ENCODE measurements around the gene MAMDC2.
A peak's percentile ranks its signal among the peaks of the same experiment; 100 is the strongest.

Gene MAMDC2

DNA sequence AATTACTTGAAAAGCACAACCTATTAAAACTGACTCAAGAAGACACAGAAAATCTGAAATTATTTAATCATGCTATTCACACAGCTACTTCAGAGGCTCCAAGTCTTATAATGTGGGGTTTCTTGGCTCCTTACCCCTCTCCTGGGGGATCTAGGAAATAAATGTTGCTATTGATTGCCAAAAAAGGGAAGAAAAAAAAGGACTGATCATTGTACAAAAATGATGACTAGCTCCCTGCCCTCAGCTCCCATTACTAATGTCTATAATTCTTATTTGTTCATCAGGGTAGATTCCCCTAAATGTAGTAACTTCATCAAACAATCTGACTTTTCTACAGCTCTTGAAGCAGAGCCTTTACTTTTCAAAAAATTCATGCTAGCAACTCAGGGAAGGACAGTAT lies 211.8 kb downstream of the MAMDC2 start:
- Histone ChIP-seq H3K4me3 (ENCODE audit: low read length) (no peak overlapping the region), H3K27me3 (ENCODE audit: control insufficient read depth, insufficient read depth, low read length) (no peaks in the 10 kb centered on the region), H3K9ac (ENCODE audit: low read length) (peak overlapping the region; percentile 63), H3K4me1 (ENCODE audit: control insufficient read depth, insufficient read depth, low read length) (peaks cover 31% of the 10 kb centered on the region), H3K9me3 (ENCODE audit: control insufficient read depth, low read length) (no peaks in the 10 kb centered on the region), H3K36me3 (ENCODE audit: control insufficient read depth, insufficient read depth, low read length) (no peaks in the 10 kb centered on the region)

DNA sequence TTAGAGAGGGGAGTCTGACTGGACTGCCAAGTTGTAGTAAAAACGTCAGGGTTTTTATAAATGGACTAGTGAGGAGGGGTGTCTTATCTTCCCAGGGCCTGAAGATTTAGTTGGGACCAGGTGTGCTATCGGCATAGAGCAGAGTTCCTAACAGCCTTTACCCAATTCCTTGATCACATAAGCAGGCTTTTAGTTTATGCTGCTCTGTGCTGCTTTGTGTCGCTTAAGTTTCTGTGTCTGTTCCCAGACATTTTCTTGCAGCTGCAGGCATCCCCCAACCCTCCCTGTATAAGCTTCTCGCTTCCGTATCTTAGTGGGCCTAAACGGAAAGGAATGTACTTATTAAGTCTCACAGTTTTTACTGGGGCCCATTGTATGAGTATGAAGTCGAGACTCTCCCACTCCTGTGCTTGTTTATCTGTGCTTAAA lies 212.5 kb downstream of the MAMDC2 start:
- Histone ChIP-seq H3K9me3 (ENCODE audit: control insufficient read depth, low read length) (no peaks in the 10 kb centered on the region), H3K4me1 (ENCODE audit: control insufficient read depth, insufficient read depth, low read length) (peaks cover 38% of the 10 kb centered on the region), H3K9ac (ENCODE audit: low read length) (peak overlapping the region; percentile 63), H3K27me3 (ENCODE audit: control insufficient read depth, insufficient read depth, low read length) (no peaks in the 10 kb centered on the region), H3K36me3 (ENCODE audit: control insufficient read depth, insufficient read depth, low read length) (no peaks in the 10 kb centered on the region), H3K4me3 (ENCODE audit: low read length) (peak overlapping the region; percentile 49)

DNA sequence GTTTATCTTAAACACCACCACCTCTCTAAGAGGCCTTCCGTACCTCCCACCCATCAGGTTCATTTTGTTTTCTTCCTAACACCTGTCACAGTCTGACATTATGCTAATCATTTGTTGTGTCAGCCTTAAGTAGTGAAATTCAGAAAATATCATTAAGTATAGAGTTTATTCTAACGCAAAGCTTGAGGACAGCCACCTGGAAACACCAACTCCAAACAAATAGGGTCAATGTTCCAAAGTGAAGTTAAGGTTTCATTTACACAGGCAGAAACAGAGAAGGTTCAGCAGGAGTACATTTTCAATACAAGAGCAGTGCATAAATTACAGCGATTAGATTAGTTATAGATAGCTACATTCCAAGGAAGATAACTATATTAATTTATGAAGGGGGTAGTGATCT lies 213.9 kb downstream of the MAMDC2 start:
- no peaks in the 10 kb centered on the region for H3K36me3 ChIP-seq (ENCODE audit: control insufficient read depth, insufficient read depth, low read length)
- no peaks in the 10 kb centered on the region for H3K27me3 ChIP-seq (ENCODE audit: control insufficient read depth, insufficient read depth, low read length)
- H3K4me3 ChIP-seq (ENCODE audit: low read length) = peak overlapping the region; percentile 10
- peak overlapping the region; percentile 84 for H3K9ac ChIP-seq (ENCODE audit: low read length)
- H3K4me1 ChIP-seq (ENCODE audit: control insufficient read depth, insufficient read depth, low read length) = peaks cover 44% of the 10 kb centered on the region
- H3K9me3 ChIP-seq (ENCODE audit: control insufficient read depth, low read length) = no peaks in the 10 kb centered on the region

GRCh38 chr9:70257991-70258691 lies 214.5 kb downstream of the MAMDC2 start:
- no peaks in the 10 kb centered on the region for H3K36me3 ChIP-seq (ENCODE audit: control insufficient read depth, insufficient read depth, low read length)
- peaks cover 50% of the 10 kb centered on the region for H3K4me1 ChIP-seq (ENCODE audit: control insufficient read depth, insufficient read depth, low read length)
- peak overlapping the region; percentile 10 for H3K4me3 ChIP-seq (ENCODE audit: low read length)
- H3K9me3 ChIP-seq (ENCODE audit: control insufficient read depth, low read length) = no peaks in the 10 kb centered on the region
- H3K27me3 ChIP-seq (ENCODE audit: control insufficient read depth, insufficient read depth, low read length) = no peaks in the 10 kb centered on the region
- H3K9ac ChIP-seq (ENCODE audit: low read length) = peak overlapping the region; percentile 84

DNA sequence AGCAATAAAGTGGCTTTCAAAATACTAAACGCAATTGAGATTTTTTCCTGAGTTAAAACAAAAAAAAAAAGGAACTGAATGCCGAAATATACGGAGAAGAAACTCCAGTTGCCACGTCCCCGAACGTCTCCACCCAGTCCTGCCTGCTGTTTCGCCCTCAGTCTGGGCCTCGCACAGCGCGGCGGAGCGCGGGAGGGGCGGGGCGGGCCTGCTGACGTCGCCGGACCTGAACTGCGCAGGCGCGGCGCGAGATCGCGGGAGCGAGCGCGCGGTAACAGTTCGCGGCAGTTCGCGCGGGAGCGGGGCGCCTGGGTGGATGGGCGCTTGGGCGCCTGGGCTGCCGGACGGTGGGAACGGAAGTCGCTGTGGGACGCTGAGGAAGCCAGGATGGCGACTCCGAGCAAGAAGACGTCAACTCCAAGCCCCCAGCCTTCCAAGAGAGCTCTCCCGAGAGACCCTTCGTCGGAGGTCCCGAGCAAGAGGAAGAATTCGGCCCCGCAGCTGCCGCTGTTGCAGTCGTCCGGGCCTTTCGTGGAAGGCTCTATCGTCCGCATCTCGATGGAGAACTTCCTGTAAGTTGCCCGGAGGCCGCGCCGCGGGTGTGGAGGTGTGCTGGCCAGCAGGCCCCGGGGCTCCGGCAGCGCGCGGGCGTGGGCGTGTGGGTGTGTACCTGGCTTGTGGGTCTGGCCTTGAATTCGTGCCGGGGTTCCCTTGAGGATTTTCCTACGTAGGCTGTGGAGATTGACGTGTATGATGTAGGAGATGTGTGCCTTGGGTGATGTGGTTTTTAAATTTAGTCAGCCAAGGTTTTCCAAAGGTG lies 215.3 kb downstream of the MAMDC2 start, which contains the start of gene SMC5:
TSS of gene SMC5 (plus strand) at position 287 of the 820 bp plus-strand sequence. CDS start at position 388, 101 bp downstream.
- Histone ChIP-seq H3K27me3 (ENCODE audit: control insufficient read depth, insufficient read depth, low read length) (no peaks in the 10 kb centered on the region), H3K36me3 (ENCODE audit: control insufficient read depth, insufficient read depth, low read length) (no peaks in the 10 kb centered on the region), H3K9me3 (ENCODE audit: control insufficient read depth, low read length) (no peaks in the 10 kb centered on the region), H3K4me3 (ENCODE audit: low read length) (peak within 1 kb of the TSS; percentile 83), H3K4me1 (ENCODE audit: control insufficient read depth, insufficient read depth, low read length) (peaks cover 54% of the 10 kb centered on the region), H3K9ac (ENCODE audit: low read length) (peak within 1 kb of the TSS; percentile 84)

DNA sequence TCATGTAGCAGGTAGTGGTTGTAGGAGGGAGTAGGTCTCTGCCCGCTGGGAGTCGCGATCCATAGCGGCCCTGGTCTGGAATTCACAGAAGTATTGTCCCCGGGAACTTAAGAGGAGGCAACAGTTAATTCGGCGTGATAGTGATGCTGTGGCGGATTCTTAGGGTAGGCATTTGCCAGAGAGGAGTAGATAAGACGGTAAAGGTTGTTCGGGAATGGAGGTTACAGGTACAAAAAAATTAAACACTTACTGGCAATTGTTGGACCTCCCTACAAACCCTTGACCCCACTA lies 215.8 kb downstream of the MAMDC2 start:
- no peaks in the 10 kb centered on the region for H3K36me3 ChIP-seq (ENCODE audit: control insufficient read depth, insufficient read depth, low read length)
- peaks cover 54% of the 10 kb centered on the region for H3K4me1 ChIP-seq (ENCODE audit: control insufficient read depth, insufficient read depth, low read length)
- peak overlapping the region; percentile 84 for H3K9ac ChIP-seq (ENCODE audit: low read length)
- peak overlapping the region; percentile 83 for H3K4me3 ChIP-seq (ENCODE audit: low read length)
- H3K9me3 ChIP-seq (ENCODE audit: control insufficient read depth, low read length) = no peaks in the 10 kb centered on the region
- H3K27me3 ChIP-seq (ENCODE audit: control insufficient read depth, insufficient read depth, low read length) = no peaks in the 10 kb centered on the region

- Histone ChIP-seq H3K9me3 (ENCODE audit: control insufficient read depth, low read length) (no peaks in the 10 kb centered on the region), H3K4me1 (ENCODE audit: control insufficient read depth, insufficient read depth, low read length) (peaks cover 54% of the 10 kb centered on the region), H3K9ac (ENCODE audit: low read length) (no peak overlapping the region), H3K36me3 (ENCODE audit: control insufficient read depth, insufficient read depth, low read length) (no peaks in the 10 kb centered on the region), H3K4me3 (ENCODE audit: low read length) (peak overlapping the region; percentile 83), H3K27me3 (ENCODE audit: control insufficient read depth, insufficient read depth, low read length) (no peaks in the 10 kb centered on the region)
Observed at GRCh38 chr9:70260007-70260443, 216.4 kb downstream of the MAMDC2 start.

GRCh38 chr9:70260606-70261005 lies 217.0 kb downstream of the MAMDC2 start:
- H3K36me3 ChIP-seq (ENCODE audit: control insufficient read depth, insufficient read depth, low read length) = no peaks in the 10 kb centered on the region
- peaks cover 54% of the 10 kb centered on the region for H3K4me1 ChIP-seq (ENCODE audit: control insufficient read depth, insufficient read depth, low read length)
- H3K9me3 ChIP-seq (ENCODE audit: control insufficient read depth, low read length) = no peaks in the 10 kb centered on the region
- H3K27me3 ChIP-seq (ENCODE audit: control insufficient read depth, insufficient read depth, low read length) = no peaks in the 10 kb centered on the region
- no peak overlapping the region for H3K4me3 ChIP-seq (ENCODE audit: low read length)
- H3K9ac ChIP-seq (ENCODE audit: low read length) = no peak overlapping the region

DNA sequence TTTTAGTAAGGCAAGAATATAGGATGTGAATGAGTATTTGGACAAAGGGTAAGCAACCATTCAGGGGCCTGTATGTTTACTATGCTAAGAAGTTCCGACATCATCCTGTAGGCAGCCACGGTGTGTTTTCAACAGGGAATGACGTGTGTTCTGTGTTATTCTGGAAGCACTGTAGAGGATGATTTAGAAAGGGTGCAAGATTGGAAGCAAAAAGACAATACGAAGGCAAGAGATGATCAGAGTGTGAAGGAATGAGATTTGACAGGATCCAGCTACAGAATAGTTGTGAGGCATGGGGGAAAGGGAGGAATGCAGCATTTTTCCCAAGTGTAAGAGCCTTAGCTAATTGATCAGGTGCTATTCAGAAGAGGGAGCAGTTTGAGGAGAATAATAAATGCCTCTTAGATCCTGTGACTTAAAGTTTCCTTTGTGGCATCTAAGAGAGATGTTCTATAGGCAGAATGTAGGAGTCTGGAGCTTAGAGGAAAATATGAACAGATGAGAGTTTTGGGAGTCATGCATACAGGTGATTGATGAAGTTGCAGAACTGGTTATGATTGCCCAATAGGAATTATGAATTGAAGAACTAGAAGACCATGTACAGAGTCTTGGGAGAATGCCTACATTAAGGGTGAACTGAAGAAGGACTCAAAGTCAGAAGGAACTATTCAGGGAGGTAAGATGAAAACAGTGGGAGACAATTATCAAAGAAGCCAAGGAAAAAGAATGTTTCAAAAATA lies 217.7 kb downstream of the MAMDC2 start:
- H3K9ac ChIP-seq (ENCODE audit: low read length) = no peak overlapping the region

GRCh38 chr9:70262366-70262765 lies 218.7 kb downstream of the MAMDC2 start:
- Histone ChIP-seq H3K27me3 (ENCODE audit: control insufficient read depth, insufficient read depth, low read length) (no peaks in the 10 kb centered on the region), H3K4me3 (ENCODE audit: low read length) (no peak overlapping the region), H3K9me3 (ENCODE audit: control insufficient read depth, low read length) (no peaks in the 10 kb centered on the region), H3K36me3 (ENCODE audit: control insufficient read depth, insufficient read depth, low read length) (no peaks in the 10 kb centered on the region), H3K9ac (ENCODE audit: low read length) (peak overlapping the region; percentile 11), H3K4me1 (ENCODE audit: control insufficient read depth, insufficient read depth, low read length) (peaks cover 39% of the 10 kb centered on the region)

More for the DNA sequence above, 217.7 kb downstream of the MAMDC2 start:
- no peaks in the 10 kb centered on the region for H3K27me3 ChIP-seq (ENCODE audit: control insufficient read depth, insufficient read depth, low read length)
- H3K9me3 ChIP-seq (ENCODE audit: control insufficient read depth, low read length) = no peaks in the 10 kb centered on the region
- H3K4me1 ChIP-seq (ENCODE audit: control insufficient read depth, insufficient read depth, low read length) = peaks cover 49% of the 10 kb centered on the region
- no peaks in the 10 kb centered on the region for H3K36me3 ChIP-seq (ENCODE audit: control insufficient read depth, insufficient read depth, low read length)
- no peak overlapping the region for H3K4me3 ChIP-seq (ENCODE audit: low read length)

DNA sequence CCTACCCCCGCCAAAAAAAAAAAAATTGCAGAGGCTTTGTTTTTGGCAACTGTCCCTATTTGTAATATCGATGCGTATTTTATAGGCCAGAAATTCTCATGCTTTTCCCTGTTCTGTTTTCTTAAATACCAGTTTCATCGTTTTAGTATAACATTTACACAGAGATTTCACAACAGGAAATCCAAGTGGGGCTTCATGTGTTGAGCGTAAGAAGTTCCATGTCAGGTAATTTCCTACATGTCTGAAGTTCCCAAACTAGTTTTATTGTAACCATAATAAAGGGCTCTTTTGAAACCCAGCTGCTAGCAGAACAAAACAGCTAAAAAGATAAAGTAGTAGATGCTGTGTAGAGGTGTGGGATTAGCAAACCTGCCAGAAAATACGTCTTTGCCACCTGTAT lies 219.3 kb downstream of the MAMDC2 start:
- Histone ChIP-seq H3K4me1 (ENCODE audit: control insufficient read depth, insufficient read depth, low read length) (peaks cover 35% of the 10 kb centered on the region), H3K27me3 (ENCODE audit: control insufficient read depth, insufficient read depth, low read length) (no peaks in the 10 kb centered on the region), H3K9ac (ENCODE audit: low read length) (peak overlapping the region; percentile 11), H3K9me3 (ENCODE audit: control insufficient read depth, low read length) (no peaks in the 10 kb centered on the region), H3K4me3 (ENCODE audit: low read length) (no peak overlapping the region), H3K36me3 (ENCODE audit: control insufficient read depth, insufficient read depth, low read length) (no peaks in the 10 kb centered on the region)

- no peaks in the 10 kb centered on the region for H3K27me3 ChIP-seq (ENCODE audit: control insufficient read depth, insufficient read depth, low read length)
- H3K9me3 ChIP-seq (ENCODE audit: control insufficient read depth, low read length) = no peaks in the 10 kb centered on the region
- H3K9ac ChIP-seq (ENCODE audit: low read length) = no peak overlapping the region
- no peaks in the 10 kb centered on the region for H3K36me3 ChIP-seq (ENCODE audit: control insufficient read depth, insufficient read depth, low read length)
- H3K4me1 ChIP-seq (ENCODE audit: control insufficient read depth, insufficient read depth, low read length) = peaks cover 35% of the 10 kb centered on the region
- H3K4me3 ChIP-seq (ENCODE audit: low read length) = no peak overlapping the region
Observed at GRCh38 chr9:70263421-70263820, 219.8 kb downstream of the MAMDC2 start.
